Measurements from ENCODE around the gene ABHD8.

ABHD8 gene

DNA sequence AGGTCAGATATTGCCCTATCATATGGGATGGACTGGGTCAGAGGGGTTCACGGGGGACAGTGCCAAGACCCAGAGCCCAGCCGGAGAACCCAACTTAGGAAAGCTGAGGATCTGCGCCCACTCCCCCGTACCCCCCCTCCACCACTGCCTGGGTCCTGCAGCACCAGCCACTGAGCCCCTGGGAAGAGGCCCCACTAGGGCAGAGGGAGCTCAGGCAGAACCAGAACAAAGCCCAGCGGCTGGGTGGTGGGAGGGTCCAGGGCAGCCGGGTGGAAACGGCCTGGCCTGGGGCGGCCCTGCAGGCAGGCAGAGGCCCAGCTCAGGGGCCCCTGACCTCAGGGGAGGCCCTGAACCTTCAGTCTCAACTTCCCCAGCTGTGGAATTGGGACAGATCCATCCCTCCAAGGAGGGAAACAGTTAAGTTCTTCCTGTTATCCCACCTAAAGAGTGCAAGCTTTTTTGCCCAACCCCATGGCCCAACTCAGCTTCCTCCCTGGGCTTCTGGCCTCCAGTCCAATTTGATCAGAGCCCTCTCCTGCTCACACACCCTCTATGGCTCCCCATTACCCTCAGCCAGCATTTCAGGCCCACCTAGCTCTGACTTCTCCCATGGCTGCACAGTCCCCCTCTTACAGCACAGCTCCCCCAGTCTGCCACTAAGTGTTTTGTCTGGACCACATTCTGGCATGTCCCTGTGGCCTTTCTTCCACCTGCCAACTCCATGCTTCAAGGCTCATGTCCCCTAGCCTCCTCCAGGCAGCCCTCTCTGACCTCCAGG is 60.6 kb downstream of the ABHD8 start:
- DNase-seq (ENCODE audit: low read depth in 3 of 3), result no peak

Measured in stimulated activated CD4-positive, alpha-beta T cell treated with anti-CD3 and anti-CD28 coated beads, TNF-alpha, amount 100 ng/mL, for 4 hours (primary cell).